ENCODE data around the gene ZDHHC16. TPM values are rescaled to one million over a fixed set of nuclear protein-coding genes. Genes with fewer than 3 reads are reported as not detected.

The ZDHHC16 gene
- total RNA-seq, 1 experiment from 2014 or later = 64.5 TPM

GRCh38 chr10:97482381-97482780 is 36.4 kb downstream of the ZDHHC16 start:
- intact Hi-C loops (cut with micrococcal nuclease; ENCODE audit: unreplicated experiment) (no loop called here), in situ Hi-C loops (cut with HindIII; ENCODE audit: low pct_unique_long_range_greater_than_20kb, low sequenced_read_pairs) (no loop called here)
- no TSS peak for BruUV-seq (replicated peaks)
- CTCF ChIA-PET = no interaction called here
- Histone ChIP-seq H3K4me1 (ENCODE audit: control insufficient read depth, insufficient read depth, low read length) (peaks cover 10% of the 10 kb centered on the region), H3K27ac (ENCODE audit: low read length) (no peak overlapping the region), H3K27me3 (ENCODE audit: control insufficient read depth, insufficient read depth, low read length) (no peaks in the 10 kb centered on the region), H3K36me3 (ENCODE audit: control insufficient read depth, insufficient read depth, low read length) (peaks cover 27% of the 10 kb centered on the region), H3K4me3 (ENCODE audit: low read depth in 2 of 2, low read length in 2 of 2) (no peak overlapping the region), H3K9me3 (ENCODE audit: control insufficient read depth, insufficient read depth, low read depth, low read length) (no peaks in the 10 kb centered on the region)
- no peak for TF ChIP-seq POLR2AphosphoS5 (IDR thresholded peaks at IDR 0.05; ENCODE audit: low read depth, low read length)
- TF ChIP-seq CTCF (IDR thresholded peaks at IDR 0.05) = no peak
- TF ChIP-seq SIN3A (IDR thresholded peaks at IDR 0.05; ENCODE audit: borderline replicate concordance, insufficient read depth, low read depth, low read length) = no peak
- no peak for TF ChIP-seq TCF7L2 (IDR thresholded peaks at IDR 0.05; ENCODE audit: low read depth, low read length)
- no peak for TF ChIP-seq REST (IDR thresholded peaks at IDR 0.05; ENCODE audit: insufficient read depth in 1 of 2, low read depth in 2 of 2, low read length in 1 of 2)
- POLR2A ChIA-PET = no interaction called here
- DNase-seq (ENCODE audit: low read depth, low spot score) (no peak), ATAC-seq (no peak)

- no peaks in the 10 kb centered on the region for H3K27me3 ChIP-seq (ENCODE audit: control insufficient read depth, insufficient read depth, low read length)
- H3K36me3 ChIP-seq (ENCODE audit: control insufficient read depth, insufficient read depth, low read length) = peaks cover 19% of the 10 kb centered on the region
- in situ Hi-C loops (cut with HindIII; ENCODE audit: low pct_unique_long_range_greater_than_20kb, low sequenced_read_pairs) (no loop called here), intact Hi-C loops (cut with micrococcal nuclease; ENCODE audit: unreplicated experiment) (no loop called here)
- H3K4me3 ChIP-seq (ENCODE audit: low read depth in 2 of 2, low read length in 2 of 2) = no peak overlapping the region
- H3K27ac ChIP-seq (ENCODE audit: low read length) = no peak overlapping the region
- no peak for TF ChIP-seq SIN3A (IDR thresholded peaks at IDR 0.05; ENCODE audit: borderline replicate concordance, insufficient read depth, low read depth, low read length)
- no peak for TF ChIP-seq TCF7L2 (IDR thresholded peaks at IDR 0.05; ENCODE audit: low read depth, low read length)
- no peak for TF ChIP-seq REST (IDR thresholded peaks at IDR 0.05; ENCODE audit: insufficient read depth in 1 of 2, low read depth in 2 of 2, low read length in 1 of 2)
- TF ChIP-seq POLR2AphosphoS5 (IDR thresholded peaks at IDR 0.05; ENCODE audit: low read depth, low read length) = no peak
- no peak for TF ChIP-seq CTCF (IDR thresholded peaks at IDR 0.05)
- ChIA-PET POLR2A (no interaction called here), CTCF (no interaction called here)
- BruUV-seq (replicated peaks) = no TSS peak
- DNase-seq (ENCODE audit: low read depth, low spot score) (no peak), ATAC-seq (no peak)
- no peaks in the 10 kb centered on the region for H3K9me3 ChIP-seq (ENCODE audit: control insufficient read depth, insufficient read depth, low read depth, low read length)
- H3K4me1 ChIP-seq (ENCODE audit: control insufficient read depth, insufficient read depth, low read length) = peaks cover 10% of the 10 kb centered on the region
Measured at GRCh38 chr10:97483506-97483905, 37.5 kb downstream of the ZDHHC16 start.
